ENCODE measurements around the gene PRKAR1B. TPM values are rescaled to one million over a fixed set of nuclear protein-coding genes. Genes with fewer than 3 reads are reported as not detected.

The PRKAR1B gene
- total RNA-seq, 1 experiment from 2014 or later, result 14.1 TPM

DNA sequence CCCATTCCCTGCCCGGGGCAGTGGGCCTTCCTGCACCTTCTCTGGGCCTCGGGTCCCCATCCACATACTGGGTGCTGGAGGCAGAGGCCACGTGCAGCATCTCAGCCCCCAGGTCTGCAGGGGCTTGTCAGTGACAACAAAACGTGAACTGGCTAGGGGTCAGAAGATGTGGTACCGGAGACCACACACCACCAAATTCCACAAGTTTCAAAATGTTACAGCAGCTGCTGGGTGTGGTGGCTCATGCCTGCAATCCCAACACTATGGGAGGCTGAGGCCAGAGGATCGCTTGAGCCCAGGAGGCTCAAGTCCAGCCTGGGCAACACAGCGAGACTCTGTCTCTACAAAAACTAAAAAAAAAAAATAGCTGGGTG, 62.7 kb downstream of the PRKAR1B start:
- RAD21 ChIA-PET (ENCODE audit: low non-redundant PET in 1 of 2, low total read pairs in 2 of 2, uncharacterized antibody in 2 of 2, unreplicated experiment in 2 of 2), result no interaction called here
- ATAC-seq, result no peak
- Histone ChIP-seq H3K9me3 (ENCODE audit: control insufficient read depth in 1 of 2, insufficient read depth in 1 of 2, low read depth in 1 of 2, low read length in 2 of 2) (no peaks in the 10 kb centered on the region), H4K20me1 (ENCODE audit: insufficient read depth) (no peaks in the 10 kb centered on the region), H2AFZ (ENCODE audit: low read depth, low read length, poor library complexity, severe bottlenecking) (no peak overlapping the region), H3K4me1 (ENCODE audit: control insufficient read depth in 1 of 2, insufficient read depth in 2 of 2, low read length in 2 of 2) (no peaks in the 10 kb centered on the region), H3K36me3 (ENCODE audit: control insufficient read depth in 1 of 2, insufficient read depth in 2 of 2, low read length in 2 of 2) (no peaks in the 10 kb centered on the region), H3K9ac (ENCODE audit: low read length) (no peak overlapping the region), H3K79me2 (ENCODE audit: insufficient read depth, low read length) (no peaks in the 10 kb centered on the region), H3K27me3 (ENCODE audit: insufficient read depth, low read length) (no peaks in the 10 kb centered on the region), H3K4me2 (ENCODE audit: low read length) (no peak overlapping the region), H3K27ac (ENCODE audit: low read depth, low read length) (no peak overlapping the region), H3K4me3 (replicated peaks in 1 of 2; ENCODE audit: low read depth in 1 of 2, low read length in 2 of 2) (no peak overlapping the region), H3K9me2 (ENCODE audit: insufficient read depth) (no peaks in the 10 kb centered on the region)
- no peak for DNase-seq (ENCODE audit: low read depth, low spot score)
- CTCF ChIA-PET, result no interaction called here
- no TSS peak for BruUV-seq (replicated peaks)
- intact Hi-C loops (cut with micrococcal nuclease), result no loop called here
- POLR2A ChIA-PET, result no interaction called here
- TF ChIP-seq YY1 (IDR thresholded peaks at IDR 0.05; ENCODE audit: extremely low read depth, insufficient replicate concordance, low read depth, low read length) (no peak), CBX3 (IDR thresholded peaks at IDR 0.05; ENCODE audit: low read depth) (no peak), EZH2phosphoT487 (IDR thresholded peaks at IDR 0.05; ENCODE audit: borderline replicate concordance) (no peak), JUND (IDR thresholded peaks at IDR 0.05) (no peak), SP1 (IDR thresholded peaks at IDR 0.05; ENCODE audit: low read depth) (no peak), POLR2AphosphoS5 (IDR thresholded peaks at IDR 0.05; ENCODE audit: low read depth, low read length) (no peak), FOSL1 (IDR thresholded peaks at IDR 0.05; ENCODE audit: low read depth) (no peak), EZH2 (IDR thresholded peaks at IDR 0.05) (no peak), SRF (IDR thresholded peaks at IDR 0.05; ENCODE audit: low read depth) (no peak), CEBPB (IDR thresholded peaks at IDR 0.05; ENCODE audit: low read depth) (no peak), SIN3A (IDR thresholded peaks at IDR 0.05; ENCODE audit: low read depth) (no peak), EGR1 (IDR thresholded peaks at IDR 0.05; ENCODE audit: low read depth) (no peak)
- TF ChIP-seq, protein P1, sequence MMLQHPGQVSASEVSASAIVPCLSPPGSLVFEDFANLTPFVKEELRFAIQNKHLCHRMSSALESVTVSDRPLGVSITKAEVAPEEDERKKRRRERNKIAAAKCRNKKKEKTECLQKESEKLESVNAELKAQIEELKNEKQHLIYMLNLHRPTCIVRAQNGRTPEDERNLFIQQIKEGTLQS (IDR thresholded peaks at IDR 0.05), result no peak
- TF ChIP-seq, protein P2, sequence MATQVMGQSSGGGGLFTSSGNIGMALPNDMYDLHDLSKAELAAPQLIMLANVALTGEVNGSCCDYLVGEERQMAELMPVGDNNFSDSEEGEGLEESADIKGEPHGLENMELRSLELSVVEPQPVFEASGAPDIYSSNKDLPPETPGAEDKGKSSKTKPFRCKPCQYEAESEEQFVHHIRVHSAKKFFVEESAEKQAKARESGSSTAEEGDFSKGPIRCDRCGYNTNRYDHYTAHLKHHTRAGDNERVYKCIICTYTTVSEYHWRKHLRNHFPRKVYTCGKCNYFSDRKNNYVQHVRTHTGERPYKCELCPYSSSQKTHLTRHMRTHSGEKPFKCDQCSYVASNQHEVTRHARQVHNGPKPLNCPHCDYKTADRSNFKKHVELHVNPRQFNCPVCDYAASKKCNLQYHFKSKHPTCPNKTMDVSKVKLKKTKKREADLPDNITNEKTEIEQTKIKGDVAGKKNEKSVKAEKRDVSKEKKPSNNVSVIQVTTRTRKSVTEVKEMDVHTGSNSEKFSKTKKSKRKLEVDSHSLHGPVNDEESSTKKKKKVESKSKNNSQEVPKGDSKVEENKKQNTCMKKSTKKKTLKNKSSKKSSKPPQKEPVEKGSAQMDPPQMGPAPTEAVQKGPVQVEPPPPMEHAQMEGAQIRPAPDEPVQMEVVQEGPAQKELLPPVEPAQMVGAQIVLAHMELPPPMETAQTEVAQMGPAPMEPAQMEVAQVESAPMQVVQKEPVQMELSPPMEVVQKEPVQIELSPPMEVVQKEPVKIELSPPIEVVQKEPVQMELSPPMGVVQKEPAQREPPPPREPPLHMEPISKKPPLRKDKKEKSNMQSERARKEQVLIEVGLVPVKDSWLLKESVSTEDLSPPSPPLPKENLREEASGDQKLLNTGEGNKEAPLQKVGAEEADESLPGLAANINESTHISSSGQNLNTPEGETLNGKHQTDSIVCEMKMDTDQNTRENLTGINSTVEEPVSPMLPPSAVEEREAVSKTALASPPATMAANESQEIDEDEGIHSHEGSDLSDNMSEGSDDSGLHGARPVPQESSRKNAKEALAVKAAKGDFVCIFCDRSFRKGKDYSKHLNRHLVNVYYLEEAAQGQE (IDR thresholded peaks at IDR 0.05; ENCODE audit: low read depth), result no peak
- TF ChIP-seq, protein P3, sequence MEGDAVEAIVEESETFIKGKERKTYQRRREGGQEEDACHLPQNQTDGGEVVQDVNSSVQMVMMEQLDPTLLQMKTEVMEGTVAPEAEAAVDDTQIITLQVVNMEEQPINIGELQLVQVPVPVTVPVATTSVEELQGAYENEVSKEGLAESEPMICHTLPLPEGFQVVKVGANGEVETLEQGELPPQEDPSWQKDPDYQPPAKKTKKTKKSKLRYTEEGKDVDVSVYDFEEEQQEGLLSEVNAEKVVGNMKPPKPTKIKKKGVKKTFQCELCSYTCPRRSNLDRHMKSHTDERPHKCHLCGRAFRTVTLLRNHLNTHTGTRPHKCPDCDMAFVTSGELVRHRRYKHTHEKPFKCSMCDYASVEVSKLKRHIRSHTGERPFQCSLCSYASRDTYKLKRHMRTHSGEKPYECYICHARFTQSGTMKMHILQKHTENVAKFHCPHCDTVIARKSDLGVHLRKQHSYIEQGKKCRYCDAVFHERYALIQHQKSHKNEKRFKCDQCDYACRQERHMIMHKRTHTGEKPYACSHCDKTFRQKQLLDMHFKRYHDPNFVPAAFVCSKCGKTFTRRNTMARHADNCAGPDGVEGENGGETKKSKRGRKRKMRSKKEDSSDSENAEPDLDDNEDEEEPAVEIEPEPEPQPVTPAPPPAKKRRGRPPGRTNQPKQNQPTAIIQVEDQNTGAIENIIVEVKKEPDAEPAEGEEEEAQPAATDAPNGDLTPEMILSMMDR (IDR thresholded peaks at IDR 0.05 in 2 of 3, conservative IDR thresholded peaks at IDR 0.05 in 1 of 3; ENCODE audit: borderline replicate concordance in 1 of 3, insufficient read depth in 1 of 3, low read depth in 2 of 3, low read length in 2 of 3), result no peak
- TF ChIP-seq, protein P4, sequence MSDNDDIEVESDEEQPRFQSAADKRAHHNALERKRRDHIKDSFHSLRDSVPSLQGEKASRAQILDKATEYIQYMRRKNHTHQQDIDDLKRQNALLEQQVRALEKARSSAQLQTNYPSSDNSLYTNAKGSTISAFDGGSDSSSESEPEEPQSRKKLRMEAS (IDR thresholded peaks at IDR 0.05), result no peak

Measured in HCT116 (cell line).